Left lung (tissue), 10 donors: ENCODE results near the gene GTF3C5. TPM values are rescaled to one million over a fixed set of nuclear protein-coding genes. Genes with fewer than 3 reads are reported as not detected.

Source experiments
- ATAC-seq: fragments of 200-7000 bp; cut with Tn5 transposase; one replicate; pipeline ENCODE4 v1.9.1; 2020; ENCODE audit warnings: moderate library complexity
- DNase-seq, 4 donors: peaks; one replicate each; pipeline ENCODE4 v3.0.0-alpha.2; 2013 to 2020
- H3K27ac ChIP-seq, 2 donors: fragments of 200-600 bp; sonication (generic) in 1 of 2; one replicate each; pipeline versions ENCODE4 v1.5.0 to v1.8.0; 2020 to 2021
- H3K27me3 ChIP-seq, 2 donors: fragments of 200-600 bp; sonication (generic) in 1 of 2; one replicate each; pipeline versions ENCODE4 v1.5.0 to v1.8.0; 2020 to 2021
- H3K36me3 ChIP-seq, 2 donors: fragments of 200-600 bp; sonication (generic) in 1 of 2; one replicate each; pipeline versions ENCODE4 v1.5.0 to v1.8.0; 2020 to 2021
- H3K4me1 ChIP-seq, 2 donors: fragments of 200-600 bp; one replicate each; pipeline ENCODE4 v1.8.0; 2021
- H3K4me3 ChIP-seq, 2 donors: fragments of 200-600 bp; sonication (generic) in 1 of 2; one replicate each; pipeline versions ENCODE4 v1.5.0 to v1.8.0; 2020 to 2021; ENCODE audit warnings: mild to moderate bottlenecking in 1 of 2
- H3K9me3 ChIP-seq, 2 donors: fragments of 200-600 bp; sonication (generic) in 1 of 2; one replicate each; pipeline versions ENCODE4 v1.5.0 to v1.8.0; 2020 to 2021
- CTCF ChIP-seq, 2 donors: fragments of 200-600 bp; sonication (generic) in 1 of 2; IDR thresholded peaks; one replicate each; pipeline versions ENCODE4 v1.5.0 to v1.8.0; 2021; ENCODE audit warnings: antibody characterized with exemption in 2 of 2
- intact Hi-C, 2 donors: fragments of 100-400 bp; cut with DNase I; formaldehyde crosslinking; loops; one replicate each; pipeline versions ENCODE4 v1.11.2 to v1.14.2; 2022
- polyA plus RNA-seq, 6 donors: library from polyadenylated mRNA; unstranded; fragments of 120-200 nt; gene quantifications; one replicate each; pipeline ENCODE4 v1.2.1, GENCODE V29; 2013; ENCODE audit not compliant: insufficient read length in 6 of 6
- total RNA-seq, 2 donors: library from RNA; stranded (reverse); fragmentation: NEBNext Ultra II Directional; extraction: Animal tissue kit (Norgen Biotek cat#: 25700); gene quantifications; one replicate each; pipeline ENCODE4 v1.2.1, GENCODE V29; 2021
- donor health status: DM: no; HTN: yes; CAD: no.
- donor health status: DM: no; HTN: no; CAD: no.

GTF3C5 gene
- total and polyA plus RNA-seq, 8 donors, result 37.3 to 69.5 (median 66.1) TPM

DNA sequence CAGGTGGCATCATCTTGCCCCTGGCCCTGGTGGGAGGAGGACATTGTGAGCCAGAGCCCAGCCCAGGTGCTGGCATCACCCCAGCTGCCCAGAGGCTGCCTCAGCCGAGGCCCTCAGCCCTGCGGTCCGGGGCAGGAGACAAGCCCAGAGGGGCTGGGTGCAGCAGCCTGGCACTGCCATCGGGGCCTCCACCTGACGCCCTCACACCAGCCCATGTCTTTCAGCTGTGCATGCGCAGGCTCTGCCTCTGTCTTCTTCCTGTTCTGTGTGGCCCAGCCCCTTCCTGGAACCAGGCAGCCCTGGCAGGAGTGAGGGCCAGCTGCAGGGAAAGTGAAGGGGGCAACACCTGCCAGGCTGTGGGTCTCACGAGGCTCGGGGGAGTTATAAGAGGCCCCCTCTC is 26.2 kb downstream of the GTF3C5 start:
- Histone ChIP-seq H3K4me3 (no peak overlapping the region), H3K36me3 (peaks cover 0 to 68% of the 10 kb centered on the region in 2 donors), H3K27me3 (no peaks in the 10 kb centered on the region), H3K27ac (no peak overlapping the region), H3K4me1 (peaks cover 0 to 14% of the 10 kb centered on the region in 2 donors), H3K9me3 (no peaks in the 10 kb centered on the region)
- TF ChIP-seq CTCF (IDR thresholded peaks at IDR 0.05), result no peak
- ATAC-seq (no peak), DNase-seq (peak in 1 of 4 donors; percentile 65)
- intact Hi-C loops, result no loop called here

- Histone ChIP-seq H3K4me3 (no peak overlapping the region), H3K27me3 (no peaks in the 10 kb centered on the region), H3K36me3 (peaks cover 0 to 62% of the 10 kb centered on the region in 2 donors), H3K9me3 (no peaks in the 10 kb centered on the region), H3K27ac (no peak overlapping the region), H3K4me1 (peaks cover 0 to 14% of the 10 kb centered on the region in 2 donors)
- intact Hi-C loops, result no loop called here
- ATAC-seq (no peak), DNase-seq (no peak)
- TF ChIP-seq CTCF (IDR thresholded peaks at IDR 0.05), result no peak
Measured at GRCh38 chr9:133057553-133057952, 26.8 kb downstream of the GTF3C5 start.

GRCh38 chr9:133058071-133058470 is 27.3 kb downstream of the GTF3C5 start:
- no peak for TF ChIP-seq CTCF (IDR thresholded peaks at IDR 0.05)
- Histone ChIP-seq H3K27me3 (no peaks in the 10 kb centered on the region), H3K4me3 (no peak overlapping the region), H3K4me1 (peaks cover 0 to 14% of the 10 kb centered on the region in 2 donors), H3K9me3 (no peaks in the 10 kb centered on the region), H3K27ac (no peak overlapping the region), H3K36me3 (peaks cover 0 to 57% of the 10 kb centered on the region in 2 donors)
- ATAC-seq (no peak), DNase-seq (peak in 1 of 4 donors; percentile 49)
- intact Hi-C loops, result no loop called here

GRCh38 chr9:133058550-133059320 is 27.9 kb downstream of the GTF3C5 start:
- Histone ChIP-seq H3K9me3 (no peaks in the 10 kb centered on the region), H3K36me3 (peaks cover 0 to 50% of the 10 kb centered on the region in 2 donors), H3K4me3 (no peak overlapping the region), H3K4me1 (peaks cover 0 to 14% of the 10 kb centered on the region in 2 donors), H3K27ac (no peak overlapping the region), H3K27me3 (no peaks in the 10 kb centered on the region)
- intact Hi-C loops, result no loop called here
- DNase-seq (peak in 1 of 4 donors; percentile 33), ATAC-seq (no peak)
- no peak for TF ChIP-seq CTCF (IDR thresholded peaks at IDR 0.05)

DNA sequence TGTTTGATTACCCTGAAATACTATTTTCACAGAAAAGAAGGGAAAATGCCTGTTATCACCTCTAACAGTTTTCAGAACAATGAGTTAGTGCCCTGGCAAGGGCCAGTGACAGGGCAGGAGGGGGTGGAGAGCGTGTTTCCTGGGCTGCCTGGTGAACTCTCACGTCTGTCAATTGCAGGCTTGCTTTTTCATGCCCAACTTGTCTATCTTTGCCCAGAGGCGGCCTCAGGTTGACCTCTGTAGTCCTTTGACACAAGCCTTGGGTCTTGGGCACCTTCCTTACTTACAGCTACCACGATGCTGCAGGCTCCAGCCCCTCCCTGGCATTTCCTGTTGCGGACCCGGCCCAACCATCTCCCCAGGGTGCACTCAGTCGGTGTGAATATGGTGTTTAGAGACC is 28.8 kb downstream of the GTF3C5 start:
- Histone ChIP-seq H3K27ac (no peak overlapping the region), H3K9me3 (no peaks in the 10 kb centered on the region), H3K36me3 (peaks cover 0 to 41% of the 10 kb centered on the region in 2 donors), H3K27me3 (no peaks in the 10 kb centered on the region), H3K4me1 (peaks cover 0 to 14% of the 10 kb centered on the region in 2 donors), H3K4me3 (no peak overlapping the region)
- DNase-seq, result no peak
- no peak for ATAC-seq
- TF ChIP-seq CTCF (IDR thresholded peaks at IDR 0.05), result no peak
- intact Hi-C loops, result no loop called here
